K562 (cell line): Measurements from ENCODE around the gene RABGAP1L. TPM values are rescaled to one million over a fixed set of nuclear protein-coding genes. Genes with fewer than 3 reads are reported as not detected.
A peak's percentile ranks its signal among the peaks of the same experiment; 100 is the strongest.

Source experiments
- CAMTA2 ChIP-seq: fragments of 250-450 bp; sonication (Bioruptor Pico); conservative IDR thresholded peaks from 2 replicates; pipeline ENCODE4 v1.5.1; 2022
- CHD4 ChIP-seq: fragments of 200-600 bp; sonication (generic); IDR thresholded peaks from 3 replicates; pipeline ENCODE4 v1.6.1; 2012; ENCODE audit warnings: low read depth, mild to moderate bottlenecking, mixed read lengths, low read length, inconsistent platforms; ENCODE audit not compliant: insufficient read depth, insufficient replicate concordance, poor library complexity, severe bottlenecking
- HEY1 ChIP-seq: fragments of 250-450 bp; sonication (Bioruptor Pico); IDR thresholded peaks from 2 replicates; pipeline ENCODE4 v1.5.0; 2020; ENCODE audit warnings: mild to moderate bottlenecking, moderate library complexity, borderline replicate concordance
- HIVEP1 ChIP-seq: fragments of 250-450 bp; sonication (Bioruptor Pico); IDR thresholded peaks from 2 replicates; pipeline ENCODE4 v1.4.0; 2020; ENCODE audit warnings: mild to moderate bottlenecking
- MTA1 ChIP-seq: fragments of 450-650 bp; IDR thresholded peaks from 2 replicates; pipeline ENCODE4 v1.6.1; 2017; ENCODE audit warnings: borderline replicate concordance
- PTBP1 ChIP-seq: fragments of 200-400 bp; formaldehyde crosslinking; IDR thresholded peaks from 2 replicates; pipeline ENCODE4 v1.6.1; 2017; ENCODE audit warnings: low read depth, low read length
- STAT6 ChIP-seq: sonication (generic); formaldehyde crosslinking; IDR thresholded peaks from 2 replicates; pipeline ENCODE4 v1.8.1; 2023; ENCODE audit warnings: mild to moderate bottlenecking, missing genetic modification reagents
- TEAD2 ChIP-seq: fragments of 450-650 bp; IDR thresholded peaks from 2 replicates; pipeline ENCODE4 v1.6.1; 2016; ENCODE audit warnings: missing genetic modification characterization, control low read depth, missing compliant biosample characterization
- ZBTB5 ChIP-seq: fragments of 450-650 bp; IDR thresholded peaks from 2 replicates; pipeline ENCODE4 v1.6.1; 2017; ENCODE audit warnings: antibody characterized with exemption
- ZBTB7A ChIP-seq: IDR thresholded peaks from 2 replicates; pipeline ENCODE4 v1.6.1; 2011; ENCODE audit warnings: low read depth, mild to moderate bottlenecking, low read length, moderate library complexity, borderline replicate concordance; ENCODE audit not compliant: control insufficient read depth
- ZEB2 ChIP-seq: fragments of 450-650 bp; IDR thresholded peaks from 2 replicates; pipeline ENCODE4 v1.6.1; 2016
- ZNF592 ChIP-seq: fragments of 450-650 bp; IDR thresholded peaks from 2 replicates; pipeline ENCODE4 v1.6.1; 2017; ENCODE audit warnings: antibody characterized with exemption, mild to moderate bottlenecking
- ZNF639 ChIP-seq, 2 experiments: fragments of 200-800 bp in 1 of 2; sonication (Bioruptor generic) in 1 of 2; sonication (generic) in 1 of 2; formaldehyde crosslinking in 1 of 2; IDR thresholded peaks in 1 of 2; conservative IDR thresholded peaks in 1 of 2; 2 replicates each; pipeline versions ENCODE4 v1.5.0 to v1.6.1; 2016 to 2020; ENCODE audit warnings: missing compliant biosample characterization in 1 of 2, missing genetic modification characterization in 1 of 2, missing genetic modification reagents in 1 of 2
- ZNF780A ChIP-seq: fragments of 250-450 bp; sonication (Bioruptor Pico); IDR thresholded peaks from 2 replicates; pipeline ENCODE4 v1.5.0; 2021; ENCODE audit warnings: mild to moderate bottlenecking
- polyA plus RNA-seq, 8 experiments: library from polyadenylated mRNA; depleted of rRNA in 4 of 8; stranded (reverse) in 5 of 8; unstranded in 3 of 8; fragments of >200 nt; fragmentation: Nextera tagmentation in 2 of 8; fragmentation: Illumina TruSeq in 1 of 8; extraction: Ambion mirVana in 2 of 8; extraction: Trizol in 1 of 8; gene quantifications; 2 replicates each; pipeline versions ENCODE4 v1.2.1 to v1.2.3, GENCODE V29; 2011 to 2014; ENCODE audit warnings: inconsistent platforms in 1 of 8, missing spikeins in 1 of 8
- total RNA-seq, 7 experiments: library from RNA; depleted of rRNA in 6 of 7; stranded (reverse); fragments of >200 nt in 6 of 7; fragmentation: Illumina TruSeq in 2 of 7; extraction: Trizol in 2 of 7; gene quantifications; 2 replicates each; pipeline versions ENCODE4 v1.2.1 to v1.2.3, GENCODE V29; 2011 to 2021; ENCODE audit warnings: low replicate concordance in 1 of 7

The RABGAP1L gene
- total and polyA plus RNA-seq, 9 of the 15 experiments (the other 6 are each of a cell fraction or from before 2014, with no cell fraction given): 16.5 to 44.9 (median 26.7) TPM

GRCh38 chr1:174166530-174167264 lies 7.4 kb downstream of the RABGAP1L start (continued):
- no peak for TF ChIP-seq ZBTB5
- no peak for TF ChIP-seq HEY1 (CRISPR knock-in tag)
- no peak for TF ChIP-seq TEAD2 (tag)
- no peak for TF ChIP-seq CHD4
- no peak for TF ChIP-seq ZBTB7A
- no peak for TF ChIP-seq CAMTA2 (CRISPR knock-in tag)
- peak; percentile 95 for TF ChIP-seq ZNF592
- no peak for TF ChIP-seq ZNF639 (CRISPR knock-in tag; conservative IDR thresholded peaks at IDR 0.05 in 1 of 2, IDR thresholded peaks at IDR 0.05 in 1 of 2)
- peak; percentile 40; the same call in 1 of the 2 replicates for TF ChIP-seq ZEB2
- TF ChIP-seq STAT6 (CRISPR knock-in tag): no peak
- no peak for TF ChIP-seq ZNF780A (CRISPR knock-in tag)
- no peak for TF ChIP-seq HIVEP1 (CRISPR knock-in tag)
- peak; percentile 37; the same call in 1 of the 2 replicates for TF ChIP-seq MTA1
- TF ChIP-seq PTBP1: no peak
